Neural cell (in vitro differentiated cells): ENCODE measurements around the gene C14orf132. TPM values are rescaled to one million over a fixed set of nuclear protein-coding genes. Genes with fewer than 3 reads are reported as not detected.

ENCODE experiments used
- H2AFZ ChIP-seq: fragments of 200-600, 300-800 bp; sonication (generic), shearing (Covaris generic); 2 replicates; pipeline ENCODE4 v1.6.0; 2014; ENCODE audit warnings: low read depth, mild to moderate bottlenecking, antibody characterized with exemption, low read length, moderate library complexity
- H3F3A ChIP-seq: fragments of 200-600 bp; shearing (Covaris generic); 2 replicates; pipeline ENCODE4 v1.6.1; 2016; ENCODE audit warnings: mild to moderate bottlenecking, moderate library complexity, mixed read lengths, antibody characterized with exemption, low read length; ENCODE audit not compliant: insufficient read depth, poor library complexity, severe bottlenecking
- H3K27ac ChIP-seq: fragments of 200-600, 300-800 bp; sonication (generic), shearing (Covaris generic); 2 replicates; pipeline ENCODE4 v1.5.1; 2014; ENCODE audit warnings: mild to moderate bottlenecking, low read length, moderate library complexity
- H3K27me3 ChIP-seq: fragments of 300-800, 200-600 bp; sonication (generic), shearing (Covaris generic); 2 replicates; pipeline ENCODE4 v1.6.0; 2014; ENCODE audit warnings: mild to moderate bottlenecking, low read depth, low read length, moderate library complexity; ENCODE audit not compliant: insufficient read depth
- H3K36me3 ChIP-seq: fragments of 300-800, 200-600 bp; sonication (generic), shearing (Covaris generic); 2 replicates; pipeline ENCODE4 v1.5.1; 2014; ENCODE audit warnings: mild to moderate bottlenecking, antibody characterized with exemption, low read length, moderate library complexity; ENCODE audit not compliant: insufficient read depth
- H3K4me2 ChIP-seq: fragments of 300-800, 200-600 bp; sonication (generic), shearing (Covaris generic); 2 replicates; pipeline ENCODE4 v1.6.0; 2014; ENCODE audit warnings: mild to moderate bottlenecking, low read length
- H3K4me3 ChIP-seq: fragments of 300-800, 200-600 bp; sonication (generic), shearing (Covaris generic); 2 replicates; pipeline ENCODE4 v1.5.1; 2014; ENCODE audit warnings: mild to moderate bottlenecking, low read length, moderate library complexity
- H3K79me2 ChIP-seq: fragments of 200-600 bp; shearing (Covaris generic); replicated peaks from 2 replicates; pipeline ENCODE4 v1.6.0; 2014; ENCODE audit warnings: mild to moderate bottlenecking, low read length, moderate library complexity; ENCODE audit not compliant: insufficient read depth
- H3K9ac ChIP-seq: fragments of 300-800, 200-600 bp; sonication (generic), shearing (Covaris generic); 2 replicates; pipeline ENCODE4 v1.6.1; 2016; ENCODE audit warnings: mild to moderate bottlenecking, low read length, mixed read lengths
- H3K9me2 ChIP-seq: fragments of 200-600 bp; shearing (Covaris generic); 2 replicates; pipeline ENCODE4 v1.6.1; 2016; ENCODE audit warnings: mild to moderate bottlenecking, low read length, mixed read lengths; ENCODE audit not compliant: insufficient read depth
- H3K9me3 ChIP-seq: fragments of 200-600, 300-800 bp; sonication (generic), shearing (Covaris generic); 2 replicates; pipeline ENCODE4 v1.6.1; 2016; ENCODE audit warnings: mild to moderate bottlenecking, mixed run types, low read length, moderate library complexity, mixed read lengths
- H4K20me1 ChIP-seq: fragments of 200-600 bp; shearing (Covaris generic); 2 replicates; pipeline ENCODE4 v1.6.1; 2016; ENCODE audit warnings: mild to moderate bottlenecking, mixed run types; ENCODE audit not compliant: insufficient read depth
- EP300 ChIP-seq: fragments of 450-650 bp; conservative IDR thresholded peaks from 2 replicates; pipeline ENCODE4 v1.6.1; 2014; ENCODE audit warnings: antibody characterized with exemption, mild to moderate bottlenecking, moderate library complexity; ENCODE audit not compliant: poor library complexity, severe bottlenecking
- EZH2 ChIP-seq: fragments of 200-600, 300-800 bp; shearing (Covaris generic), sonication (generic); IDR thresholded peaks from 2 replicates; pipeline ENCODE4 v1.6.1; 2014; ENCODE audit warnings: antibody characterized with exemption, low read length, borderline replicate concordance, mild to moderate bottlenecking; ENCODE audit not compliant: insufficient read depth, poor library complexity, severe bottlenecking
- MXI1 ChIP-seq: fragments of 450-650 bp; conservative IDR thresholded peaks from 2 replicates; pipeline ENCODE4 v1.6.1; 2014; ENCODE audit warnings: antibody characterized with exemption, mild to moderate bottlenecking; ENCODE audit not compliant: poor library complexity, severe bottlenecking
- POLR2AphosphoS5 ChIP-seq: IDR thresholded peaks from 2 replicates; pipeline ENCODE4 v1.6.1; 2012
- RAD21 ChIP-seq: fragments of 450-650 bp; conservative IDR thresholded peaks from 2 replicates; pipeline ENCODE4 v1.6.1; 2014; ENCODE audit warnings: antibody characterized with exemption, mild to moderate bottlenecking, moderate library complexity
- REST ChIP-seq: IDR thresholded peaks from 2 replicates; pipeline ENCODE4 v1.6.1; 2012; ENCODE audit warnings: borderline replicate concordance
- SMC3 ChIP-seq: fragments of 450-650 bp; conservative IDR thresholded peaks from 2 replicates; pipeline ENCODE4 v1.6.1; 2014; ENCODE audit warnings: antibody characterized with exemption, mild to moderate bottlenecking, moderate library complexity; ENCODE audit not compliant: poor library complexity
- TAF1 ChIP-seq: IDR thresholded peaks from 2 replicates; pipeline ENCODE4 v1.6.1; 2012; ENCODE audit warnings: low read depth
- polyA plus RNA-seq: library from polyadenylated mRNA; depleted of rRNA; stranded (reverse); fragments of >200 nt; gene quantifications from 2 replicates; pipeline ENCODE4 v1.2.3, GENCODE V29; 2014
- TF ChIP-seq, protein P1 (sequence below): fragments of 450-650 bp; IDR thresholded peaks from 2 replicates; pipeline ENCODE4 v1.5.1; 2014; ENCODE audit warnings: antibody characterized with exemption, mild to moderate bottlenecking, moderate library complexity; ENCODE audit not compliant: poor library complexity, severe bottlenecking

The C14orf132 gene
- polyA plus RNA-seq, 1 donor from 2014 or later = 50.1 TPM

GRCh38 chr14:96088481-96088880 is 49.3 kb downstream of the C14orf132 start:
- H3K9me3 ChIP-seq = no peaks in the 10 kb centered on the region
- H3K9ac ChIP-seq = no peak overlapping the region
- H3K36me3 ChIP-seq = no peaks in the 10 kb centered on the region
- H3K27ac ChIP-seq = no peak overlapping the region
- H3F3A ChIP-seq = no peaks in the 10 kb centered on the region
- no peaks in the 10 kb centered on the region for H3K27me3 ChIP-seq
- no peak overlapping the region for H3K4me2 ChIP-seq
- H3K9me2 ChIP-seq = no peaks in the 10 kb centered on the region
- no peaks in the 10 kb centered on the region for H4K20me1 ChIP-seq
- H3K79me2 ChIP-seq = no peaks in the 10 kb centered on the region
- H2AFZ ChIP-seq = no peak overlapping the region
- H3K4me3 ChIP-seq = no peak overlapping the region
- TF ChIP-seq SMC3 = no peak
- no peak for TF ChIP-seq POLR2AphosphoS5
- no peak for TF ChIP-seq EP300
- no peak for TF ChIP-seq RAD21
- TF ChIP-seq REST = no peak
- no peak for TF ChIP-seq MXI1
- TF ChIP-seq, protein P1, sequence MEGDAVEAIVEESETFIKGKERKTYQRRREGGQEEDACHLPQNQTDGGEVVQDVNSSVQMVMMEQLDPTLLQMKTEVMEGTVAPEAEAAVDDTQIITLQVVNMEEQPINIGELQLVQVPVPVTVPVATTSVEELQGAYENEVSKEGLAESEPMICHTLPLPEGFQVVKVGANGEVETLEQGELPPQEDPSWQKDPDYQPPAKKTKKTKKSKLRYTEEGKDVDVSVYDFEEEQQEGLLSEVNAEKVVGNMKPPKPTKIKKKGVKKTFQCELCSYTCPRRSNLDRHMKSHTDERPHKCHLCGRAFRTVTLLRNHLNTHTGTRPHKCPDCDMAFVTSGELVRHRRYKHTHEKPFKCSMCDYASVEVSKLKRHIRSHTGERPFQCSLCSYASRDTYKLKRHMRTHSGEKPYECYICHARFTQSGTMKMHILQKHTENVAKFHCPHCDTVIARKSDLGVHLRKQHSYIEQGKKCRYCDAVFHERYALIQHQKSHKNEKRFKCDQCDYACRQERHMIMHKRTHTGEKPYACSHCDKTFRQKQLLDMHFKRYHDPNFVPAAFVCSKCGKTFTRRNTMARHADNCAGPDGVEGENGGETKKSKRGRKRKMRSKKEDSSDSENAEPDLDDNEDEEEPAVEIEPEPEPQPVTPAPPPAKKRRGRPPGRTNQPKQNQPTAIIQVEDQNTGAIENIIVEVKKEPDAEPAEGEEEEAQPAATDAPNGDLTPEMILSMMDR = no peak
- TF ChIP-seq TAF1 = no peak
- no peak for TF ChIP-seq EZH2

GRCh38 chr14:96088911-96089310 is 49.7 kb downstream of the C14orf132 start:
- H3K4me3 ChIP-seq = no peak overlapping the region
- no peak overlapping the region for H3K27ac ChIP-seq
- no peak overlapping the region for H3K9ac ChIP-seq
- H3K27me3 ChIP-seq = no peaks in the 10 kb centered on the region
- H3K36me3 ChIP-seq = no peaks in the 10 kb centered on the region
- TF ChIP-seq SMC3 (no peak), POLR2AphosphoS5 (no peak), TAF1 (no peak), EP300 (no peak), REST (no peak), EZH2 (no peak)
- TF ChIP-seq, protein P1 = no peak
- H2AFZ ChIP-seq = no peak overlapping the region
- H3K4me2 ChIP-seq = no peak overlapping the region
- no peaks in the 10 kb centered on the region for H3K9me3 ChIP-seq
- H4K20me1 ChIP-seq = no peaks in the 10 kb centered on the region
- H3K79me2 ChIP-seq = no peaks in the 10 kb centered on the region
- no peaks in the 10 kb centered on the region for H3F3A ChIP-seq
- H3K9me2 ChIP-seq = no peaks in the 10 kb centered on the region
